Measurements from ENCODE around the gene CRYGN. TPM values are rescaled to one million over a fixed set of nuclear protein-coding genes. Genes with fewer than 3 reads are reported as not detected.
A peak's percentile ranks its signal among the peaks of the same experiment; 100 is the strongest.

CRYGN gene
- total RNA-seq, 1 donor from 2014 or later = 2.5 TPM

- peak overlapping the region; percentile 62 for H3K27ac Mint-ChIP-seq
- H3K4me1 Mint-ChIP-seq (ENCODE audit: low read depth) = peaks cover 4% of the 10 kb centered on the region
- H3K4me3 Mint-ChIP-seq (ENCODE audit: low read depth) = no peak overlapping the region
- peaks cover 25% of the 10 kb centered on the region for H3K36me3 Mint-ChIP-seq (ENCODE audit: insufficient read depth)
- no peaks in the 10 kb centered on the region for H3K9me3 Mint-ChIP-seq (ENCODE audit: low read depth)
- no peak for DNase-seq (ENCODE audit: low spot score, unreplicated experiment)
- peaks cover 23% of the 10 kb centered on the region for H3K27me3 Mint-ChIP-seq
- TF ChIP-seq CTCF (IDR thresholded peaks at IDR 0.05; ENCODE audit: unreplicated experiment) = no peak
These were observed 53.4 kb downstream of the CRYGN start for GRCh38 chr7:151386301-151387160.

- H3K4me1 Mint-ChIP-seq (ENCODE audit: low read depth) = peaks cover 4% of the 10 kb centered on the region
- no peak for TF ChIP-seq CTCF (IDR thresholded peaks at IDR 0.05; ENCODE audit: unreplicated experiment)
- peaks cover 25% of the 10 kb centered on the region for H3K36me3 Mint-ChIP-seq (ENCODE audit: insufficient read depth)
- H3K9me3 Mint-ChIP-seq (ENCODE audit: low read depth) = no peaks in the 10 kb centered on the region
- no peak for DNase-seq (ENCODE audit: low spot score, unreplicated experiment)
- no peak overlapping the region for H3K4me3 Mint-ChIP-seq (ENCODE audit: low read depth)
- peaks cover 26% of the 10 kb centered on the region for H3K27me3 Mint-ChIP-seq
- H3K27ac Mint-ChIP-seq = no peak overlapping the region
These were observed 54.2 kb downstream of the CRYGN start for GRCh38 chr7:151385626-151386300.

GRCh38 chr7:151384776-151385625, 54.9 kb downstream of the CRYGN start:
- Mint-ChIP-seq H3K9me3 (ENCODE audit: low read depth) (no peaks in the 10 kb centered on the region), H3K4me3 (ENCODE audit: low read depth) (no peak overlapping the region), H3K27me3 (peaks cover 26% of the 10 kb centered on the region), H3K27ac (no peak overlapping the region), H3K36me3 (ENCODE audit: insufficient read depth) (peaks cover 22% of the 10 kb centered on the region), H3K4me1 (ENCODE audit: low read depth) (peaks cover 4% of the 10 kb centered on the region)
- TF ChIP-seq CTCF (IDR thresholded peaks at IDR 0.05; ENCODE audit: unreplicated experiment) = no peak
- no peak for DNase-seq (ENCODE audit: low spot score, unreplicated experiment)

GRCh38 chr7:151384352-151384697, 55.6 kb downstream of the CRYGN start:
- Mint-ChIP-seq H3K27me3 (peaks cover 26% of the 10 kb centered on the region), H3K27ac (no peak overlapping the region), H3K36me3 (ENCODE audit: insufficient read depth) (peaks cover 27% of the 10 kb centered on the region), H3K9me3 (ENCODE audit: low read depth) (no peaks in the 10 kb centered on the region), H3K4me1 (ENCODE audit: low read depth) (peaks cover 4% of the 10 kb centered on the region), H3K4me3 (ENCODE audit: low read depth) (no peak overlapping the region)
- DNase-seq (ENCODE audit: low spot score, unreplicated experiment) = no peak
- TF ChIP-seq CTCF (IDR thresholded peaks at IDR 0.05; ENCODE audit: unreplicated experiment) = no peak
